Suprapubic skin (tissue), 4 donors: ENCODE measurements around the gene TAP1.

ENCODE experiments used
- EP300 ChIP-seq: sonication (generic); formaldehyde crosslinking; IDR thresholded peaks from one replicate; pipeline ENCODE4 v1.6.1; 2017; ENCODE audit warnings: antibody characterized with exemption
- POLR2A ChIP-seq, 2 donors: fragments of 450-650 bp; IDR thresholded peaks; one replicate each; pipeline ENCODE4 v1.6.1; 2017; ENCODE audit warnings: antibody characterized with exemption in 2 of 2, mild to moderate bottlenecking in 2 of 2, moderate library complexity in 2 of 2
- POLR2AphosphoS5 ChIP-seq, 3 donors: sonication (generic); formaldehyde crosslinking; IDR thresholded peaks; one replicate each; pipeline ENCODE4 v1.6.1; 2017; ENCODE audit warnings: antibody characterized with exemption in 3 of 3
- TF ChIP-seq, protein P1 (sequence below), 2 donors: fragments of 200-600 bp in 1 of 2; fragments of 450-650 bp in 1 of 2; sonication (generic) in 1 of 2; IDR thresholded peaks; one replicate each; pipeline ENCODE4 v1.5.1; 2016 to 2019; ENCODE audit warnings: antibody characterized with exemption in 2 of 2, mild to moderate bottlenecking in 1 of 2, moderate library complexity in 1 of 2

DNA sequence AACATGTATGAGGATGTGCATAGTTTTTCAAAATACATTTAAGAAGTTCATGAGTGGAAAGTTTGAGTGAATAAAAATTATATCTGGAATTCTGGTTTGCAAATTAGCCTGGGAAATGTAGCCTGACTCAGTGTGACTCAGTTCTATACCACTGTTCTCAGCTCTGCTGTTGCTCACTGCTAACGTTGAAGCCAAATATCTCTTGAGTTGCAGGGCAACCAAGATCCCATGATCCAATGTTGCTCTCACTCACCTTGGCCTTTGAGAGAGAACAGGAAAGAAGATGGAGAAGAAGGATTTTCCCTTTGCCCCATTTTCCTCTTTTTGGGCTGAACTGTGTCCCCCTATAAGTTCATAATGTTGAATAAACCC, 29.4 kb upstream of the TAP1 start:
- no peak for TF ChIP-seq EP300
- no peak for TF ChIP-seq POLR2A (IDR thresholded peaks at IDR 0.05)
- TF ChIP-seq, protein P1, sequence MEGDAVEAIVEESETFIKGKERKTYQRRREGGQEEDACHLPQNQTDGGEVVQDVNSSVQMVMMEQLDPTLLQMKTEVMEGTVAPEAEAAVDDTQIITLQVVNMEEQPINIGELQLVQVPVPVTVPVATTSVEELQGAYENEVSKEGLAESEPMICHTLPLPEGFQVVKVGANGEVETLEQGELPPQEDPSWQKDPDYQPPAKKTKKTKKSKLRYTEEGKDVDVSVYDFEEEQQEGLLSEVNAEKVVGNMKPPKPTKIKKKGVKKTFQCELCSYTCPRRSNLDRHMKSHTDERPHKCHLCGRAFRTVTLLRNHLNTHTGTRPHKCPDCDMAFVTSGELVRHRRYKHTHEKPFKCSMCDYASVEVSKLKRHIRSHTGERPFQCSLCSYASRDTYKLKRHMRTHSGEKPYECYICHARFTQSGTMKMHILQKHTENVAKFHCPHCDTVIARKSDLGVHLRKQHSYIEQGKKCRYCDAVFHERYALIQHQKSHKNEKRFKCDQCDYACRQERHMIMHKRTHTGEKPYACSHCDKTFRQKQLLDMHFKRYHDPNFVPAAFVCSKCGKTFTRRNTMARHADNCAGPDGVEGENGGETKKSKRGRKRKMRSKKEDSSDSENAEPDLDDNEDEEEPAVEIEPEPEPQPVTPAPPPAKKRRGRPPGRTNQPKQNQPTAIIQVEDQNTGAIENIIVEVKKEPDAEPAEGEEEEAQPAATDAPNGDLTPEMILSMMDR (IDR thresholded peaks at IDR 0.05), result no peak
- TF ChIP-seq POLR2AphosphoS5 (IDR thresholded peaks at IDR 0.05), result no peak
